Panc1 (cell line): ENCODE measurements around the gene MAST4.

Source experiments
- CTCF ChIP-seq: fragments of 450-650 bp; IDR thresholded peaks from 2 replicates; pipeline ENCODE4 v1.5.1; 2017; ENCODE audit warnings: mild to moderate bottlenecking
- POLR2AphosphoS5 ChIP-seq: IDR thresholded peaks from 2 replicates; pipeline ENCODE4 v1.6.1; 2012; ENCODE audit warnings: mild to moderate bottlenecking, low read depth, low read length, moderate library complexity
- TCF7L2 ChIP-seq: IDR thresholded peaks from 2 replicates; pipeline ENCODE4 v1.6.1; 2011; ENCODE audit warnings: mild to moderate bottlenecking, low read depth, low read length, inconsistent platforms

- TF ChIP-seq CTCF (no peak), POLR2AphosphoS5 (no peak), TCF7L2 (no peak)
These were observed 571.9 kb downstream of the MAST4 start for GRCh38 chr5:67168069-67168468.
